Heart right ventricle (tissue), 16 donors: ENCODE measurements around the gene LYPLAL1. TPM values are rescaled to one million over a fixed set of nuclear protein-coding genes. Genes with fewer than 3 reads are reported as not detected.

ENCODE experiments used
- ATAC-seq, 8 donors: fragments of 200-7000 bp; cut with Tn5 transposase; one replicate each; pipeline ENCODE4 v1.9.1; 2020; ENCODE audit warnings: mild to moderate bottlenecking in 8 of 8, moderate library complexity in 8 of 8, moderate number of reproducible peaks in 1 of 8
- DNase-seq, 2 donors: peaks; one replicate each; pipeline ENCODE4 v3.0.0-alpha.2; 2020
- H3K27ac ChIP-seq, 10 donors: fragments of 200-600 bp; sonication (generic) in 2 of 10; one replicate each; pipeline versions ENCODE4 v1.5.0 to v1.8.0; 2020 to 2022; ENCODE audit warnings: mild to moderate bottlenecking in 3 of 10
- H3K27me3 ChIP-seq, 7 donors: fragments of 200-600 bp; one replicate each; pipeline ENCODE4 v1.8.0; 2021 to 2022; ENCODE audit warnings: mild to moderate bottlenecking in 2 of 7
- H3K36me3 ChIP-seq, 9 donors: fragments of 200-600 bp; sonication (generic) in 1 of 9; one replicate each; pipeline versions ENCODE4 v1.5.0 to v1.8.0; 2020 to 2022; ENCODE audit warnings: mild to moderate bottlenecking in 2 of 9
- H3K4me1 ChIP-seq, 9 donors: fragments of 200-600 bp; sonication (generic) in 1 of 9; one replicate each; pipeline versions ENCODE4 v1.5.0 to v1.8.0; 2020 to 2022; ENCODE audit warnings: mild to moderate bottlenecking in 4 of 9
- H3K4me3 ChIP-seq, 10 donors: fragments of 200-600 bp; sonication (generic) in 2 of 10; one replicate each; pipeline versions ENCODE4 v1.5.0 to v1.8.0; 2020 to 2022; ENCODE audit warnings: mild to moderate bottlenecking in 7 of 10, moderate library complexity in 2 of 10
- H3K9me3 ChIP-seq, 11 donors: fragments of 200-600 bp in 10 of 11; sonication (generic) in 2 of 11; one replicate each; pipeline versions ENCODE4 v1.5.0 to v1.8.0; 2013 to 2022; ENCODE audit warnings: mild to moderate bottlenecking in 2 of 11, control low read depth in 1 of 11, moderate library complexity in 1 of 11
- CTCF ChIP-seq, 9 donors: fragments of 200-600 bp; sonication (generic) in 2 of 9; IDR thresholded peaks; one replicate each; pipeline versions ENCODE4 v1.5.0 to v1.8.0; 2021 to 2022; ENCODE audit warnings: antibody characterized with exemption in 9 of 9, mild to moderate bottlenecking in 5 of 9, moderate library complexity in 1 of 9
- WGBS, 2 donors: extraction: QIAGEN DNeasy Blood & Tissue Kit; methylation state at CpG; one replicate each; pipeline ENCODE4 v1.1.7; 2013; ENCODE audit warnings: inconsistent platforms in 1 of 2; 5-methylcytosine and 5-hydroxymethylcytosine counted together
- intact Hi-C, 10 donors: fragments of 100-400 bp; cut with DNase I; formaldehyde crosslinking; loops; one replicate each; pipeline versions ENCODE4 v1.11.1 to v1.14.2; 2022
- polyA plus RNA-seq, 2 donors: library from polyadenylated mRNA; stranded (reverse); fragments of 200-250 nt; gene quantifications; one replicate each; pipeline ENCODE4 v1.2.3, GENCODE V29; 2013
- total RNA-seq, 10 donors: library from RNA; stranded (reverse); fragmentation: NEBNext Ultra II Directional in 3 of 10; extraction: Animal tissue kit (Norgen Biotek cat#: 25700) in 3 of 10; gene quantifications; one replicate each; pipeline versions ENCODE4 v1.2.1 to v1.2.4, GENCODE V29; 2021 to 2023
- donor health status: Arrhythmogenic right ventricular cardiomyopathy.
- donor health status: ischemic (EF 13 %, LVEDD 7.1; RV severe dilation, severe dysfunction).
- donor health status: healthy with polysubstance abuse.
- donor health status: DM: no; HTN: yes; CAD: no.
- donor health status: DM: no; HTN: no; CAD: no.
- donor health status: ischemic (EF 25% LVEDD 6.9; RV normal size, moderate dysfunction).
- donor health status: ischemic (EF 25% LVEDD 5.7; RV mildly dilated, moderate dysfunction).
- donor health status: healthy.
- donor health status: DM: yes; HTN: yes; CAD: no.
- donor health status: Ischemic cardiomyopathy.
- donor health status: ischemic (EF 35%, LVEDD 5.7; RV mildly dilated, moderate dysfunction).
- donor health status: nonischemic (EF 11% LVEDD 7.7; RV severe dilation, severe dysfunction).
- donor health status: DM: yes; HTN: yes; CAD: no.
- donor health status: PGD.
- donor health status: ischemic (EF 29% LVEDD 5.4; RV normal size, mild dysfunction).
- donor health status: nonischemic (EF 23%, LVEDD 6.1; RV moderate dilation, normal function).

Gene LYPLAL1
- total and polyA plus RNA-seq, 12 donors = 22.2 to 186 (median 109) TPM

DNA sequence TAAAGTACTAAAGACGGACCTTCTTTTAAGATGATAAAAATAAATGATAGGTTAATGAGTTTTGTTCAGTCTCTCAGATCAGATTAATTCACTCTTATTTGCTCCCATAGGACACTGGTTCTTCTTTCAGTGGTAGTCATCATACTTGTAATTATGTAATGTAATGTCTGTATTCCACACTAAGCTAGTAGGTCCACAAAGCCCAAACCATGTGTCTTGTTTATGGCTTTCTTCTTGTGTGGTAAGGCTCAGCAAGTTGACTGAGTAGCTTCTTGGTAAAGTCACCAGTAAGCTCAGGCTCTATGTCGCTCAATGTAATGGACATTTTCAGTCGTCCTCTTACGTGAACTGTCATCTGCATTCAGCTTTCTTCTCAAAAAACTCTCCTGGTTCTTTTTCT lies 2.5 kb downstream of the LYPLAL1 start:
- DNase-seq = no peak
- intact Hi-C loops = loop anchor here in 3 of 10 donors (10.0 kb wide), 3 partner anchors 711 to 841 kb away; partner anchors contain the start of gene TGFB2 (in 1 of the 3)
- no peaks in the 10 kb centered on the region for H3K9me3 ChIP-seq
- H3K4me1 ChIP-seq = peaks cover 0 to 82% (median 52%) of the 10 kb centered on the region in 9 donors
- no peak for TF ChIP-seq CTCF (IDR thresholded peaks at IDR 0.05)
- WGBS, 2 donors = 84 to 86% methylated on average over 4 of the region's 4 CpGs
- H3K27me3 ChIP-seq = no peaks in the 10 kb centered on the region
- H3K36me3 ChIP-seq = peaks cover 0 to 23% (median 0%) of the 10 kb centered on the region in 9 donors
- peak overlapping the region in 7 of 10 donors; percentile 28 to 95 (median 92) for H3K27ac ChIP-seq
- no peak for ATAC-seq
- H3K4me3 ChIP-seq = peak overlapping the region in 7 of 10 donors; percentile 63 to 90 (median 79)

DNA sequence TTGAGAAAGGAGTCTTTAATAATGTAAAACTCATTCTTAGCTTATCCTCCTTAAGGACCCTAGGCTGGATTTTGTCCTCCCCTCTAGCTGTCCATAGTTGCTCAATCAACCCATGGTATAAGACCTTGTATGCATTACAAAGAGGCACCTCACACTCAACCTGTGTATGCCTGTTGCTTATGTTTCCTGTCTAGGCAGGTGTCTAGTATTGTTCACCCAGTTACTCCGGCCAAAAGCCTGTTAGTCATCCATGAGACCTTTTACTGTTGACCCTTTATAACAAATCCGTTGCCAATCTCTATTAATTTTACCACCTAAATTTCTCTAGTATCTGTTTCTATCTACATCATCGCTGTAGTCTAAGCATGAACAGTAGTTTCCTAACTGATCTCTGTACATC lies 3.7 kb downstream of the LYPLAL1 start:
- intact Hi-C loops = loop anchor here in 3 of 10 donors (10.0 kb wide), 3 partner anchors 713 to 843 kb away; partner anchors contain the start of gene TGFB2 (in 1 of the 3)
- H3K27ac ChIP-seq = peak overlapping the region in 6 of 10 donors; percentile 15 to 93 (median 28)
- peaks cover 0 to 80% (median 53%) of the 10 kb centered on the region in 9 donors for H3K4me1 ChIP-seq
- ATAC-seq (no peak), DNase-seq (no peak)
- H3K36me3 ChIP-seq = peaks cover 0 to 35% (median 0%) of the 10 kb centered on the region in 9 donors
- no peak overlapping the region for H3K4me3 ChIP-seq
- TF ChIP-seq CTCF (IDR thresholded peaks at IDR 0.05) = no peak
- 71 to 80% methylated on average over 3 of the region's 3 CpGs for WGBS, 2 donors
- no peaks in the 10 kb centered on the region for H3K27me3 ChIP-seq
- no peaks in the 10 kb centered on the region for H3K9me3 ChIP-seq

DNA sequence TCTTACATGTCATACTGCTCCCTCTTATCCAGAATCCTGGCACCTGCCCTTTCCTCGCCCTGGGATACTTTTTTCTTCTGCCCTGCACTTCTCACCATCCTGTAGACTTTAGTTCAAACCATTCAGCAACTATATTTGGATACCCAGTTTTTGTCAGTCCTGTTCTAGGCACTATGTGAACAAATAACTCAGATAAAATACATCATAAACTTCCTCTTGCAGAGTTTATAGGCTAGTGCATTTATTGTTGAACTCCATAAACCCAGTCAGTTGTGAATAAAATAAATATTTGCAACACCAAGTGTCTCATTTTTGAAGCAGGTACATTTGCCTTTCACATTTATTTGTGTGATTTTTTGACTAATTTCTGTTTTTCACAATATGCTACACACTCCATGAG lies 4.3 kb downstream of the LYPLAL1 start:
- Histone ChIP-seq H3K4me1 (peaks cover 0 to 86% (median 52%) of the 10 kb centered on the region in 9 donors), H3K27me3 (no peaks in the 10 kb centered on the region), H3K36me3 (peaks cover 0 to 41% (median 0%) of the 10 kb centered on the region in 9 donors), H3K4me3 (no peak overlapping the region), H3K27ac (peak overlapping the region in 6 of 10 donors; percentile 15 to 93 (median 28)), H3K9me3 (no peaks in the 10 kb centered on the region)
- intact Hi-C loops = loop anchor here in 3 of 10 donors (10.0 kb wide), 3 partner anchors 713 to 843 kb away; partner anchors contain the start of gene TGFB2 (in 1 of the 3)
- ATAC-seq (no peak), DNase-seq (no peak)
- WGBS, 2 donors = 66 to 67% methylated on average over 1 of the region's 1 CpG
- TF ChIP-seq CTCF (IDR thresholded peaks at IDR 0.05) = no peak

GRCh38 chr1:219179293-219179692 lies 5.6 kb downstream of the LYPLAL1 start:
- Histone ChIP-seq H3K27me3 (no peaks in the 10 kb centered on the region), H3K36me3 (peaks cover 0 to 53% (median 0%) of the 10 kb centered on the region in 9 donors), H3K4me3 (no peak overlapping the region), H3K27ac (peak overlapping the region in 4 of 10 donors; percentile 26 to 57 (median 36)), H3K9me3 (peaks cover 0 to 5% (median 0%) of the 10 kb centered on the region in 11 donors), H3K4me1 (peaks cover 0 to 93% (median 61%) of the 10 kb centered on the region in 9 donors)
- intact Hi-C loops = loop anchor here in 3 of 10 donors (10.0 kb wide), 3 partner anchors 714 to 844 kb away; partner anchors contain the start of gene TGFB2 (in 1 of the 3)
- DNase-seq = no peak
- ATAC-seq = peak in 1 of 8 donors; percentile 55
- no peak for TF ChIP-seq CTCF (IDR thresholded peaks at IDR 0.05)
